GM12878 (cell line): Measurements from ENCODE around the gene TRIM13. TPM values are rescaled to one million over a fixed set of nuclear protein-coding genes. Genes with fewer than 3 reads are reported as not detected.

Experiments used
- ATAC-seq: fragments of 200-7000 bp; cut with Tn5 transposase; 3 replicates; pipeline ENCODE4 v1.9.1; 2020; ENCODE audit warnings: mild to moderate bottlenecking, moderate library complexity
- BruUV-seq: library from RNA; stranded (reverse); fragments of 400-500 nt; replicated peaks from 2 replicates; lab custom pipeline; 2021; lab: Mats Ljungman, UMichigan
- CTCF ChIA-PET: fragments of 300-600 bp; sonication (Branson Sonifier 250); formaldehyde crosslinking; extraction: SDS; loops from one replicate; lab custom pipeline; 2021; ENCODE audit warnings: inconsistent platforms; lab: Yijun Ruan, JAX
- POLR2A ChIA-PET: fragments of 350-600 bp; formaldehyde crosslinking; extraction: SDS; loops from one replicate; lab custom pipeline; 2021; ENCODE audit warnings: inconsistent platforms; lab: Charles Lee
- RAD21 ChIA-PET: fragments of 300-600 bp; sonication (Branson Sonifier 250); formaldehyde crosslinking; loops from one replicate; lab custom pipeline; 2023; ENCODE audit warnings: antibody characterized with exemption; ENCODE audit not compliant: unreplicated experiment; lab: Charles Lee
- SMC1A ChIA-PET: fragments of 300-600 bp; sonication (Branson Sonifier 250); formaldehyde crosslinking; loops from one replicate; lab custom pipeline; 2023; ENCODE audit not compliant: unreplicated experiment, uncharacterized antibody; lab: Charles Lee
- DNase-seq: peaks from one replicate; pipeline ENCODE4 v3.0.0-alpha.2; 2011; ENCODE audit warnings: low read depth, low spot score
- FAIRE-seq: peaks from 3 replicates; lab custom pipeline; 2011; peaks lifted over from hg19 to GRCh38; lab: Jason Lieb, UNC
- H2AFZ ChIP-seq: 2 replicates; pipeline ENCODE4 v1.6.0; 2011; ENCODE audit warnings: low read depth, low read length, control low read depth; ENCODE audit not compliant: control insufficient read depth
- H3K27ac ChIP-seq: 2 replicates; pipeline ENCODE4 v1.5.1; 2011; ENCODE audit warnings: control low read depth; ENCODE audit not compliant: control insufficient read depth, insufficient read depth
- H3K27me3 ChIP-seq, 2 experiments: replicated peaks in 1 of 2; 2 replicates each; pipeline versions ENCODE4 v1.6.0 to v1.6.1; 2011; ENCODE audit warnings: low read length in 1 of 2; ENCODE audit not compliant: control insufficient read depth in 2 of 2, insufficient read depth in 2 of 2
- H3K36me3 ChIP-seq, 2 experiments: 2 replicates each; pipeline ENCODE4 v1.5.1; 2011; ENCODE audit warnings: low read length in 1 of 2; ENCODE audit not compliant: control insufficient read depth in 2 of 2, insufficient read depth in 2 of 2
- H3K4me1 ChIP-seq: 2 replicates; pipeline ENCODE4 v1.6.1; 2011; ENCODE audit warnings: mild to moderate bottlenecking, low read length, moderate library complexity, mixed read lengths; ENCODE audit not compliant: control insufficient read depth, insufficient read depth
- H3K4me2 ChIP-seq: 2 replicates; pipeline ENCODE4 v1.6.0; 2011; ENCODE audit warnings: control low read depth; ENCODE audit not compliant: control insufficient read depth, insufficient read depth
- H3K4me3 ChIP-seq: fragments of 200-600 bp; sonication (generic); 2 replicates; pipeline ENCODE4 v1.5.1; 2016
- H3K79me2 ChIP-seq: 2 replicates; pipeline ENCODE4 v1.6.0; 2011; ENCODE audit warnings: low read length; ENCODE audit not compliant: control insufficient read depth, insufficient read depth
- H3K9ac ChIP-seq: 2 replicates; pipeline ENCODE4 v1.8.0; 2011; ENCODE audit warnings: low read length, control low read depth, mixed read lengths; ENCODE audit not compliant: control insufficient read depth, insufficient read depth
- H3K9me3 ChIP-seq: replicated peaks from 3 replicates; pipeline ENCODE4 v1.5.1; 2011; ENCODE audit warnings: mild to moderate bottlenecking, low read length; ENCODE audit not compliant: control insufficient read depth, insufficient read depth
- H4K20me1 ChIP-seq: 2 replicates; pipeline ENCODE4 v1.6.0; 2011; ENCODE audit not compliant: control insufficient read depth, insufficient read depth
- CHD1 ChIP-seq: IDR thresholded peaks from 2 replicates; pipeline ENCODE4 v1.6.1; 2012; ENCODE audit warnings: low read depth, low read length, improper control_type of control experiment
- MTA3 ChIP-seq: IDR thresholded peaks from 2 replicates; pipeline ENCODE4 v1.6.1; 2012; ENCODE audit warnings: low read length, inconsistent platforms, borderline replicate concordance
- PBX3 ChIP-seq: IDR thresholded peaks from 2 replicates; pipeline ENCODE4 v1.6.1; 2011; ENCODE audit warnings: mild to moderate bottlenecking, low read depth, low read length, moderate library complexity; ENCODE audit not compliant: insufficient replicate concordance
- PKNOX1 ChIP-seq: fragments of 450-650 bp; IDR thresholded peaks from 2 replicates; pipeline ENCODE4 v1.6.1; 2016; ENCODE audit warnings: mild to moderate bottlenecking
- POLR2A ChIP-seq: IDR thresholded peaks from 2 replicates; pipeline ENCODE4 v1.6.1; 2011; ENCODE audit warnings: low read depth, mild to moderate bottlenecking, low read length
- WGBS: methylation state at CpG from one replicate; pipeline ENCODE4 v1.1.6; 2016; ENCODE audit warnings: low lambda C conversion rate; ENCODE audit not compliant: insufficient replicate concordance, insufficient coverage; ENCODE audit errors: missing lambda C conversion rate; 5-methylcytosine and 5-hydroxymethylcytosine counted together
- in situ Hi-C: fragments of 300-500 bp; cut with MboI; formaldehyde crosslinking; loops from 9 replicates; pipeline ENCODE4 v1.14.3; 2018; ENCODE audit warnings: mixed read lengths
- intact Hi-C: fragments of 100-400 bp; cut with micrococcal nuclease; formaldehyde crosslinking; loops from one replicate; pipeline ENCODE4 v1.14.2; 2022; ENCODE audit not compliant: unreplicated experiment
- polyA plus RNA-seq, 11 experiments: library from polyadenylated mRNA; depleted of rRNA in 4 of 11; unstranded in 6 of 11; stranded (reverse) in 5 of 11; fragments of >200 nt; fragmentation: Nextera tagmentation in 4 of 11; fragmentation: Illumina TruSeq in 1 of 11; extraction: Ambion mirVana in 4 of 11; extraction: Trizol in 1 of 11; gene quantifications; 1 replicate in 1 of 11; 2 replicates in 10 of 11; pipeline versions ENCODE4 v1.2.1 to v1.2.3, GENCODE V29; 2011 to 2016; ENCODE audit warnings: inconsistent platforms in 2 of 11, missing spikeins in 2 of 11, low read depth in 1 of 11
- total RNA-seq, 4 experiments: library from RNA; depleted of rRNA in 3 of 4; stranded (reverse); fragments of >200 nt in 3 of 4; fragmentation: Illumina TruSeq in 1 of 4; extraction: Trizol in 1 of 4; gene quantifications; 2 replicates each; pipeline versions ENCODE4 v1.2.1 to v1.2.3, GENCODE V29; 2013 to 2021

TRIM13 gene
- total and polyA plus RNA-seq, 10 of the 15 experiments (the other 5 are each of a cell fraction or from before 2014, with no cell fraction given): 15.4 to 33.8 (median 21.0) TPM

DNA sequence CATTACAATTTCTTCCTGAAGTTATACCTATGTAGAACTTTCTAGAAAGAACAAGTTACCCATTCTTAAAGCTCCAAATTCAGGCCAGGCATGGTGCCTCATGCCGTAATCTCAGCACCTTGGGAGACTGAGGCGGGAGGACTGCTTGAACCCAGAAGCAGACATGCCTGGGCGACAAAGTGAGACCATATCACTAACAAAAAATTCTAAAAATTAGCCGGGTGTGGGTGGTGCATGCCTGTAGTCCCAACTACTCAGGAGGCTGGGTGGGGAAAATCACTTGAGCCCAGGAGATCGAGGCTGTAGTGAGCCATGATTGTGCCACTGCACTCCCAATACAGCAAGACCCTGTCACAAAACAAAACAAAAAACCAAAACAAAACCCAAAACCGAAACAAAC is 41.4 kb downstream of the TRIM13 start:
- H3K4me3 ChIP-seq: no peak overlapping the region
- H2AFZ ChIP-seq: no peak overlapping the region
- H3K79me2 ChIP-seq: no peaks in the 10 kb centered on the region
- POLR2A ChIA-PET: interaction anchor here (0.6 to 1.0 kb wide), 2 partner anchors 12 to 167 kb away, joined by 3 to 4 read pairs; no protein-coding TSS in a partner anchor
- in situ Hi-C loops (no loop called here), intact Hi-C loops (no loop called here)
- BruUV-seq: no TSS peak
- 97% methylated on average over 6 of the region's 6 CpGs for WGBS
- no peaks in the 10 kb centered on the region for H4K20me1 ChIP-seq
- H3K36me3 ChIP-seq: peaks cover 0 to 1% of the 10 kb centered on the region in 2 experiments; a peak in 1 of 4 replicates
- H3K4me2 ChIP-seq: no peak overlapping the region
- no peaks in the 10 kb centered on the region for H3K4me1 ChIP-seq
- TF ChIP-seq PBX3: no peak
- no peak for TF ChIP-seq CHD1
- TF ChIP-seq MTA3: no peak
- TF ChIP-seq POLR2A: 0 out of 2 replicates have a peak, but pooled peaks have one; percentile 29
- TF ChIP-seq PKNOX1: no peak
- RAD21 ChIA-PET: interaction anchor here (1.1 kb wide), 1 partner anchor 41 kb away, joined by 5 read pairs; the partner anchor contains the start of gene TRIM13
- no peaks in the 10 kb centered on the region for H3K27me3 ChIP-seq
- H3K27ac ChIP-seq: no peak overlapping the region
- H3K9ac ChIP-seq: no peak overlapping the region
- DNase-seq: no peak
- no peak for FAIRE-seq
- no peaks in the 10 kb centered on the region for H3K9me3 ChIP-seq
- no peak for ATAC-seq
- CTCF ChIA-PET: interaction anchor here (0.7 to 1.6 kb wide), 3 partner anchors 10 to 275 kb away, joined by 3 to 5 read pairs (median 4); partner anchors contain the start of gene TRIM13
- SMC1A ChIA-PET: interaction anchor here (0.6 to 1.4 kb wide), 4 partner anchors 11 to 42 kb away, joined by 3 read pairs; no protein-coding TSS in a partner anchor
